Measurements from ENCODE around the gene GREM2. TPM values are rescaled to one million over a fixed set of nuclear protein-coding genes. Genes with fewer than 3 reads are reported as not detected.

GREM2 gene
- polyA plus RNA-seq, 1 donor: 2.3 TPM

DNA sequence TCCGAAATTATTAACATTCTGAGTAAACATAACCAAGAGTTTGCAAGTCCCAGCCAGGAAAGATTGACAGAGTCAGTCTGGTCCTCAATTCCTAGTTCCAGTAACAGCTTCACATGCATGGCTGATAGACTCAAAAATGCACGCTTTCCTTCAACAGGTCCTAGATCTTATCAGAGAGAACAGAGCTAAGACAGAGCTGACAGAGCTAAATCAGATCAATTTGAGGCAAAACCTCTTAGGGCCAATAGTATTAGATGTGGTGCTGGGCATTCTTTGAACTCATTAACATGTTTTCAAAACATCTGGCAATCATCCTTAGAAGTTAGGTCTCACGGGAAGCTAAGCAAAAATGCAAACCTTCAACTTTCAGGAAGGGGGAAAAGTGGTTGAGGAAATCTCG, 114.0 kb downstream of the GREM2 start:
- DNase-seq: no peak

GRCh38 chr1:240496941-240497340, 115.0 kb downstream of the GREM2 start:
- no peak for DNase-seq

DNA sequence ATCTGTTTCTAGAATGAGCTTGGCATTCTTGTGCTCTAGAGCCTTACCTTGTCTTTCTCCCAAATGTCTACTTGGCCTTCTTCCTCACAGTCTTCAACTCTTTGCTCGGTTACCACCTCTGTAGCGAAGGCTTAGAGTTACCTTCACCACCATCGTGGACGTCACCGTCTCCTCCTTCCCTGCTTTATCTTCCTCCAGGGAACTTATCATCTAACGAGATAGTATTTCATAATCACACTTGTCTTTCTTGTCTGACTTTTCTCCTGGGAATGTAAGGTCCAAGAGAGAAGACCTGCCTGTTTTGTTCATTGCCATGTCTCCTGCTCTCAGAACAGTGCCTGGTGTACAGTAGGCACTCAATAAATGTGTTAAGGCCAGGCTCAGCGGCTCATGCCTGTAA, 115.6 kb downstream of the GREM2 start:
- DNase-seq: no peak

- no peak for DNase-seq
These were observed 116.4 kb downstream of the GREM2 start for GRCh38 chr1:240495601-240496000.

- DNase-seq: no peak
These were observed 119.0 kb downstream of the GREM2 start for GRCh38 chr1:240492832-240493440.

- no peak for DNase-seq
These were observed 120.2 kb downstream of the GREM2 start for GRCh38 chr1:240491796-240492195.

- no peak for DNase-seq
These were observed 120.8 kb downstream of the GREM2 start for GRCh38 chr1:240491156-240491555.

DNA sequence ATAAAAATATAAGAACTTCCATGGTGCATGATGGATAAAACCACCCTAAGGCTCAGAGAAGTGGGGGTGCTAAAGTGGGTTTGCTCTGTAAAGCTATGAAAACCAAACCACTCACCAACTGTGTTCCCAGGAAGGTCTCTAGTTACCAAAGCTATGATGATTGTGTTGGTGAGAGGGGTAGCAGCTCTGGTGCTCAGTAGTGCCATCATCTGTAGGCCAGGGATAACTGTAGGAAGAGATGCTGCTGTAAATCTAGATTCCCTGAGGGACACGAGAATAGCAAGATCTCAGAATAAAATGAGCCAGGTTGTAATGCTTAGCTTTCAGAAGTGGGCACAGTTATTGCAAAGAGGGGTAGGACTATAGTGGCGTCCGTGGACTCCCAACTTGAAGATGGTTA, 124.5 kb downstream of the GREM2 start:
- no peak for DNase-seq

- DNase-seq: no peak
These were observed 125.3 kb downstream of the GREM2 start for GRCh38 chr1:240486611-240487010.

GRCh38 chr1:240484804-240485443, 127.0 kb downstream of the GREM2 start:
- DNase-seq: no peak

DNA sequence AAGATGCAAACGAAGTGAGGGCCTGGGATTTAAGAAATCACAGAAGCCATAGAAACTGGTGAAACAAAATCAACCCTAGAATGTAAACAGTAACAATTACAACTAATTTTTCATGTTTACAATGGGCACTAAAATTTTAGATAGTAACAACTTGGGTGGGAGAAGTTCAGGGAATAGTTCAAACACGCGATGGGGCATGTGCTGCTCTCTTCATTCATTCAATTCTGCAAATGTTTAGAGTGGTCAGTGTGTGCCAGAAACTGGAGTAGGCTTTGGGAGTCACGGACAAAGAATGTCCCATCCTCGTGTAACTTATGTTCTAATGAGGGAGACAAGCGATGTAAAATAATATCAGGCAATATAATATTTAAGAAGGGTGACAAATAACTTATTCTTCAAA, 133.4 kb downstream of the GREM2 start:
- no peak for DNase-seq

DNA sequence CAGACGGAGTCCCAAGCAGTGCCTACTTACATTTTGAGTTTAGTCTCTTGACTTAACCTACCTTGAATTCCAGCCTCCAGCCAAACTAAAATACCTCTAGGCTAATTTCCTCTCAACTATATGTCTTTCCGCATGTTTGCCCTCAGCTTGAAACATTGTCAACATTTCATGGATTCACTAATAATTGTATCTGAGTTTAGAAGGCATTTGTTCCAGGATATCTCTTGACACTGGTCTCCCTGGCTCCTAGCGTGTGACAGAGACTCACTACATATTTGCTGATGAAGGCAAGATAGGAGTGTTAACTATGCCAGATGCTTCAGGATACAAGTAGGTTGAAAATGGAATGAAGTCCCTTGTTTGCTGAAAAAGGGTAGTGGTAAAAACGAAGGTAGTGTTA, 136.1 kb downstream of the GREM2 start:
- no peak for DNase-seq

GRCh38 chr1:240474133-240474614, 137.8 kb downstream of the GREM2 start:
- DNase-seq: no peak

DNA sequence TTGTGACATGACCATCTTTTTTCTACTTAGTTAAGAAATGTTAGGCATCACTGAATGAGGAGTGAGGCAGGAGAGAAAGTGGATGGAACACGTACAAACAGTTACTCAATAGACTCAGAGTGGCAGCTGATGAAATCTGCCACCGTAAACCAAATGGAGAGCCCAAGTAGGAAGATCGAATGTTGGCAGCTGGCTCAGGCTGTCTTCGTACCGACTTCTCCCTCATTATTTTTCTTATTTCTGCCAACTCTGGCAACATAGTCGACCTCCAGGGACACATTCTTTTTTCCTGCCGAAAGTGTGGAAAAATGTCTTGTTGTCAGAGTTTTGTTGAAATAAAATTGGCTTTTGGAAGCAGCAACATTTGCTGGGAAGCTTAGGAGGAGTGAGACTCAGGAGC, 143.3 kb downstream of the GREM2 start:
- no peak for DNase-seq

DNA sequence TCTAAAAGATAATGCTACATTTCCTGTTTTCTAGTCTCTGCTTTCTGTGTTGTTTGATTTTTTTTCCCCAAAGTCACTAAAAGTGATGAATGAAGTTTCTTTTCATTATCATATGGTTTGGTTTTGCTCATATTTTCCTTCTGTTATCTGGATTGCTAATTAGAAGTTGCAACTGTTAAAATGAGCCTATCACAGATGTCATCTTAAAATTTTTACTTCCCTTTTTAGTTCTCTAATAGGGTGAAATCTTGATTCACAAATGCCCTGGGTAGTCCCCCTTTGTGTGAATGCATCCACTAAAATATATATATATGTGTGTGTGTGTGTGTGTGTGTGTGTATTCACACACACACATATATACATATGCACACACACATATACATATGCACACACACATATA, 144.1 kb downstream of the GREM2 start:
- DNase-seq: no peak

- DNase-seq: no peak
These were observed 145.4 kb downstream of the GREM2 start for GRCh38 chr1:240466509-240466908.

GRCh38 chr1:240465531-240465940, 146.4 kb downstream of the GREM2 start:
- DNase-seq: no peak

DNA sequence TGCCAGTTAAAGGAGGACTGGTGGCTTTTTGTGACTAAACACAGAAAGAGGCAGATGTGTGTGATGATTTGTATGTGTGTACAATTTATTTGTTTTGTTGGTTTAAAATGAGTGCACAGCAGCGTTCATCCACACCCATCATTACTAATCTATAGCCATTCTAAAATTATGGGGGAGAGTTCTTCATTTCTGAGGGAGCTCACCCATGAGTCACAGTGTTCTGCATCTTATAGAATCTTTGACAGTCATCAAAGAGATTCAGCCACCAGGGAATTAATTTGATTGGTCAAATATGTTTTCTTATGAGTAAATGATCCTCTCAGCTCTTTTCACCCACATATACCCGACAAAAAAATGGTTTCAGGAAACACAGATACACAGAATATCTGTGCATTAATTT, 147.9 kb downstream of the GREM2 start:
- DNase-seq: no peak

GRCh38 chr1:240462766-240463395, 149.1 kb downstream of the GREM2 start:
- no peak for DNase-seq

DNA sequence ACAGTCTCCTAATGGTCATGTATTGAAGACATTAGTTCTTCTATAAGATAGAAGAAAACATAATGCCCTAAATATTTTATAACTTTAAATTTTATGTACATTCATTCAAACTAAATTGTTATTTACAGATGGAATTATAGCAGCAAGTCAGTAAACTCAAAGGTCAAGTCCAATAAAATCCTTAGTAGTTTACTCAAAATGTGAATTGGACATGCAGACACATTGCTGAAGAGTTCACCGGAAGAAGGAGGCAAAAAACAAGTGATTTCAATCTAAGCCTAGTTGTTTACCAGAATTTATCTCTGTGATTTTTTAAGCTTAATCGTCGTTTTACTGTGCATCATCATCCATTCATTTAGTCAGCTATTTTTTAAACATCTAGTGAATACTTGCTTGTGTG, 149.7 kb downstream of the GREM2 start:
- no peak for DNase-seq

- DNase-seq: no peak
These were observed 154.8 kb downstream of the GREM2 start for GRCh38 chr1:240457203-240457602.

GRCh38 chr1:240455228-240455821, 156.6 kb downstream of the GREM2 start:
- no peak for DNase-seq

DNA sequence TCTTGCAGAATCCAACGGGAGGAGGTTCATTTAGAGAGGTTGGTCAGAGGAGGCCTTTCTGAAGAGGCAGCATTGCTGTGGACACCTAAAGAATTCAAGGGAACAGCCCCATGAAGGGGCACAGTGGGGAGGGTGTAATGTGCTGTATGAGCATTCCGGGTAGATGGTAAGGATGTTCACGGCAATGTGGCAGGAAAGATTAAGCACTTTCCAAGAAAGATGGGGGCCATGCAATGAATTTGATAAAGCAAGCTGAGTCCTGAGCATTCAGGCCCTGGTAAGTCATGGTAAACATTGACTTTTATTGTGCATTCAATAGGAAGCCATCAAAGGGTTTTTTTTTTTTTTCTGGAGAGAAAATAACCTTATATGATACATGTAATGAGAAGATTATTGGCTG, 166.6 kb downstream of the GREM2 start:
- DNase-seq: no peak

GRCh38 chr1:240441669-240442068, 170.3 kb downstream of the GREM2 start:
- DNase-seq: no peak
